SH-SY5Y (cell line): Measurements from ENCODE around the gene ARHGAP33.

Source experiments
- GATA2 ChIP-seq: IDR thresholded peaks from 2 replicates; pipeline ENCODE4 v1.6.1; 2011; ENCODE audit warnings: mild to moderate bottlenecking, low read depth, low read length
- GATA3 ChIP-seq: IDR thresholded peaks from 2 replicates; pipeline ENCODE4 v1.6.1; 2011; ENCODE audit warnings: low read depth, mild to moderate bottlenecking, low read length, moderate library complexity

DNA sequence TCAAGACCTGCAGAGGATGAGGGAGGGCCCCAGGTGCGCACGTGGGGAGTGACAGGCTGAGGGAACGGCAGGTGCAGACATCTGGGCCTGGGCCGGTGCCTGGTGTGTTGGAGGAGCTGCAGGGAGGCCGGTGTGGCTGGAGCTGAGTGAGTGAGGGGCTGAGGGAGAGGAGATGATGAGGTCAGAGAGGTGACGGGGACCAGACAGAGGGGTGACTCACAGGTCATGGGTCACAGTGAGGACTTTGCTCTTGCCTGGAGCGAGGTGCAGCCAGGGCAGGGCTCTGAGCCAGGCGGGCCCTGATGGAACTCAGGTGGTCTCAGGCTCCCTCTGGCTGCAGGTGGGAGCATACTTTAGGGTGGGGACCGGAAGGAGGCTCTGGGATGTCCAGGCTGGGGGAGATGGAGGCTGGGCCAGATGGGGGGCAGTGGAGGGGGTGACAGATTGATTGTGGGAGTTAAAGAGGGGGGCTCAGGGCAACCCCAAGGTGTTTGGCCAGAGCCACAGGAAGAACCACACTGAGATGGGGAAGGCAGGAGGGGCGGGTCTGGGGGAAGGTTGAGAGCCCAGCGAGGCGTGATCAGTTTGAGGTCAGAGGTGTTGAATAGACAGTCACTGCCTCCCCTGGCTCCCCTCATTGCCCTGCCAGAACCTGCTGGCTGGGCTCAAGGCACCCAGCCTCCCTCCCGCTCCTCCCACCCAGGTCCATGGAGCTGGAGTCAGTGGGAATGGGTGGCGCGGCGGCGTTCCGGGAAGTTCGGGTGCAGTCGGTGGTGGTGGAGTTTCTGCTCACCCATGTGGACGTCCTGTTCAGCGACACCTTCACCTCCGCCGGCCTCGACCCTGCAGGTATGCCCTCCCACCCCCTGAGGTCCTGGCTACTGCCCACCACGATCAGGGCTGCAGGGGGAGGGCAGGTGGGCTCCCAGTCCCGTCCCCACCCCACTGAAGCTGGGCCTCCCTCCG is 8.4 kb downstream of the ARHGAP33 start:
- TF ChIP-seq GATA2 (no peak), GATA3 (no peak)
